Esophagus muscularis mucosa (tissue), 4 donors: ENCODE results near the gene ATL1. TPM values are rescaled to one million over a fixed set of nuclear protein-coding genes. Genes with fewer than 3 reads are reported as not detected.
"Not testable (repeated sequence)": the region's sequence is repeated elsewhere in the genome, so short reads cannot be mapped to it uniquely, and the experiment has no call there.

Source experiments
- DNase-seq: peaks from one replicate; pipeline ENCODE4 v3.0.0-alpha.2; 2017; ENCODE audit errors: extremely low spot score
- H3K27ac ChIP-seq, 4 donors: fragments of 200-600 bp; sonication (generic); replicated peaks in 1 of 4; 1 replicate in 3 of 4; 2 replicates in 1 of 4; pipeline ENCODE4 v1.5.1; 2016 to 2019; ENCODE audit warnings: mild to moderate bottlenecking in 1 of 4
- H3K27me3 ChIP-seq, 4 donors: fragments of 200-600 bp; sonication (generic); one replicate each; pipeline versions ENCODE4 v1.5.1 to v1.6.0; 2016 to 2019
- H3K36me3 ChIP-seq, 4 donors: fragments of 200-600 bp; sonication (generic); one replicate each; pipeline ENCODE4 v1.5.1; 2016 to 2019
- H3K4me1 ChIP-seq, 4 donors: fragments of 200-600 bp; sonication (generic); one replicate each; pipeline ENCODE4 v1.5.1; 2016 to 2019
- H3K4me3 ChIP-seq, 4 donors: fragments of 200-600 bp; sonication (generic); 1 replicate in 2 of 4; 2 replicates in 2 of 4; pipeline ENCODE4 v1.5.1; 2016 to 2019; ENCODE audit warnings: mild to moderate bottlenecking in 4 of 4, moderate library complexity in 1 of 4
- H3K9me3 ChIP-seq, 4 donors: fragments of 200-600 bp; sonication (generic); 1 replicate in 3 of 4; 2 replicates in 1 of 4; pipeline ENCODE4 v1.5.1; 2016 to 2019
- EP300 ChIP-seq: sonication (generic); formaldehyde crosslinking; IDR thresholded peaks from one replicate; pipeline ENCODE4 v1.6.1; 2017; ENCODE audit warnings: antibody characterized with exemption
- POLR2A ChIP-seq: fragments of 450-650 bp; IDR thresholded peaks from one replicate; pipeline ENCODE4 v1.6.1; 2017; ENCODE audit warnings: antibody characterized with exemption, moderate library complexity, mild to moderate bottlenecking, low read depth
- POLR2AphosphoS5 ChIP-seq, 2 donors: sonication (generic); formaldehyde crosslinking; IDR thresholded peaks; one replicate each; pipeline ENCODE4 v1.6.1; 2017; ENCODE audit warnings: antibody characterized with exemption in 2 of 2
- WGBS: methylation state at CpG from one replicate; pipeline ENCODE4 v1.1.5; 2018; 5-methylcytosine and 5-hydroxymethylcytosine counted together
- intact Hi-C: fragments of 100-400 bp; cut with DNase I; formaldehyde crosslinking; loops from one replicate; pipeline ENCODE4 v1.15.1; 2023
- total RNA-seq, 4 donors: library from RNA; depleted of rRNA; stranded (reverse); fragments of >200 nt; gene quantifications; one replicate each; pipeline versions ENCODE4 v1.1.0 to v1.2.1, GENCODE V29; 2016
- TF ChIP-seq, protein P1 (sequence below), 3 experiments: fragments of 200-600 bp in 2 of 3; fragments of 450-650 bp in 1 of 3; sonication (generic) in 2 of 3; IDR thresholded peaks; one replicate each; pipeline ENCODE4 v1.5.1; 2017 to 2019; ENCODE audit warnings: antibody characterized with exemption in 3 of 3, mild to moderate bottlenecking in 2 of 3, moderate library complexity in 1 of 3

Gene ATL1
- total RNA-seq, 4 donors from 2014 or later: 13.6 to 27.9 (median 18.6) TPM

DNA sequence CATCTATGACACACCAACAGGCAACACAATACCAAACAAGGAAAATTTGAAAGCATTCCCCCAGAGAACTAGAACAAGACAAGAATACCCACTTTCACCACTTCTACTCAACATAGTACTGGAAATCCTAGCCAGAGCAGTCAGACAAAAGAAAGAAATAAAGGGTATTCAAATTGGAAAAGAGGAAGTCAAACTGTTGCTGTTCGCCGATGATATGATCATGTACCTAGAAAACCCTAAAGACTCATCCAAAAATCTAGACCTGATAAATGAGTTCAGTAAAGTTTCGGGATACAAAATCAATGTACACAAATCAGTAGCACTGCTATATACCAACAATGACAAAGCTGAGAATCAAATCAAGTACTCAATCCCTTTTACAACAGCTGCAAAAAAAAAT, 8.1 kb upstream of the ATL1 start:
- Histone ChIP-seq H3K4me3 (no peak overlapping the region), H3K9me3 (no peaks in the 10 kb centered on the region), H3K27me3 (no peaks in the 10 kb centered on the region), H3K27ac (no peak overlapping the region), H3K4me1 (no peaks in the 10 kb centered on the region), H3K36me3 (no peaks in the 10 kb centered on the region)
- TF ChIP-seq, protein P1, sequence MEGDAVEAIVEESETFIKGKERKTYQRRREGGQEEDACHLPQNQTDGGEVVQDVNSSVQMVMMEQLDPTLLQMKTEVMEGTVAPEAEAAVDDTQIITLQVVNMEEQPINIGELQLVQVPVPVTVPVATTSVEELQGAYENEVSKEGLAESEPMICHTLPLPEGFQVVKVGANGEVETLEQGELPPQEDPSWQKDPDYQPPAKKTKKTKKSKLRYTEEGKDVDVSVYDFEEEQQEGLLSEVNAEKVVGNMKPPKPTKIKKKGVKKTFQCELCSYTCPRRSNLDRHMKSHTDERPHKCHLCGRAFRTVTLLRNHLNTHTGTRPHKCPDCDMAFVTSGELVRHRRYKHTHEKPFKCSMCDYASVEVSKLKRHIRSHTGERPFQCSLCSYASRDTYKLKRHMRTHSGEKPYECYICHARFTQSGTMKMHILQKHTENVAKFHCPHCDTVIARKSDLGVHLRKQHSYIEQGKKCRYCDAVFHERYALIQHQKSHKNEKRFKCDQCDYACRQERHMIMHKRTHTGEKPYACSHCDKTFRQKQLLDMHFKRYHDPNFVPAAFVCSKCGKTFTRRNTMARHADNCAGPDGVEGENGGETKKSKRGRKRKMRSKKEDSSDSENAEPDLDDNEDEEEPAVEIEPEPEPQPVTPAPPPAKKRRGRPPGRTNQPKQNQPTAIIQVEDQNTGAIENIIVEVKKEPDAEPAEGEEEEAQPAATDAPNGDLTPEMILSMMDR (IDR thresholded peaks at IDR 0.05): no peak
- TF ChIP-seq EP300 (no peak), POLR2AphosphoS5 (IDR thresholded peaks at IDR 0.05) (no peak), POLR2A (no peak)
- intact Hi-C loops: no loop called here
- 82% methylated on average over 3 of the region's 3 CpGs for WGBS
- DNase-seq: no peak

DNA sequence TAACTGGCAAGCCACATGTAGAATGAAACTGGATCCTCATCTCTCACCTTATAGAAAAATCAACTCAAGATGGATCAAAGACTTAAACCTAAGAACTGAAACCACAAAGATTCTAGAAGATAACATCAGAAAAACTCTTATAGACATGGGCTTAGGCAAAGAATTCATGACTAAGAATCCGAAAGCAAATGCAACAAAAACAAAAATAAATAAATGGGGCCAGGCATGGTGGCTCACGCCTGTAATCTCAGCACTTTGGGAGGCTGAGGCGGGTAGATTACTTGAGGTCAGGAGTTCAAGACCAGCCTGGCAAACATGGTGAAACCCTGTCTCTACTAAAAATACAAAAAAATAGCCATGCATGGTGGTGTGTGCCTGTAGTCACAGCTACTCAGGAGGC, 7.1 kb upstream of the ATL1 start:
- H3K27ac ChIP-seq, H3K27me3 ChIP-seq, H3K36me3 ChIP-seq, H3K4me1 ChIP-seq, intact Hi-C loops, DNase-seq, H3K4me3 ChIP-seq, H3K9me3 ChIP-seq: not testable (repeated sequence)
- 84% methylated on average over 3 of the region's 3 CpGs for WGBS

DNA sequence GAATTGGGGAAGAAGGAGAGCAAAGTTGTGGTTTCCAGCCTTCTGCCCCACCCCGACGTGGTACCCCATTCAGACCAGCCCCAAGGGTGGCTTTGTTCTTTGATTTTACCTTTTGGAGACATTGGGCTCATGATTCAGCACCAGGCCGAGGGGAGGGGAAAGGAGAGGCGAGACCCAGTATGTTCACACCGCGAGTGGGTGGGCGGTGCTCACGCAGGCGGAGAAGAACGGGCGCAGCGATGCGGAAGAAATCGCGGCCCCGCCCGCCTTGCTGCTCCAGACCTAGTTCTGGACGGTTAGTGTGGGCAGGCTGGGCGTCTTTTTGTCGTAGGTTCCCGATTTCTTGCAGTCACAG, 963 bp downstream of the ATL1 start:
- peak overlapping the region; percentile 93 to 97 (median 96) for H3K27ac ChIP-seq
- H3K27me3 ChIP-seq: no peaks in the 10 kb centered on the region
- intact Hi-C loops: no loop called here
- peak; percentile 93 for DNase-seq
- WGBS: 0% methylated on average over 19 of the region's 21 CpGs
- peak overlapping the region; percentile 69 to 90 (median 86) for H3K4me3 ChIP-seq
- H3K4me1 ChIP-seq: peaks cover 4 to 30% (median 18%) of the 10 kb centered on the region in 4 donors
- peak; percentile 8 for TF ChIP-seq POLR2A
- TF ChIP-seq POLR2AphosphoS5 (IDR thresholded peaks at IDR 0.05): peak; percentile 83 to 92
- no peak for TF ChIP-seq EP300
- no peaks in the 10 kb centered on the region for H3K9me3 ChIP-seq
- no peaks in the 10 kb centered on the region for H3K36me3 ChIP-seq

DNA sequence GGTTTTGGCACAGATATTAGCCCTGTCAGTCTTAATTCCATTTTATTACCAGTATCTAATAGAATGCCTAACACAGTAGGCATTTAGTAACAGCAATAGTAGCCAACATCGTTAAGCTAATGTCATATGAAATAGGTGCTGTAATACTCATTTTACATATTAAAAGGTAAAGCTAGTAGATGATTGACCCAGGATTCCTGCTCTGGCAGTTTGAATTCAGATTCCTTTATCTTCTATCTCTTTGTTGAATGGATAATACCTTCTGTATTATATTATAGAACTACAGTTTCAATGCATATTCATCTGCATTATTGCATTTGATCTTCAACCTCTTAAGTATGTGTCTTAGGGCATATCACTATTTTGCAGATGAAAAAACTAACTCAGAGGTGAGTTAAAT, 2.9 kb downstream of the ATL1 start:
- Histone ChIP-seq H3K36me3 (no peaks in the 10 kb centered on the region), H3K9me3 (no peaks in the 10 kb centered on the region), H3K4me1 (peaks cover 4 to 30% (median 18%) of the 10 kb centered on the region in 4 donors), H3K4me3 (no peak overlapping the region), H3K27me3 (no peaks in the 10 kb centered on the region), H3K27ac (no peak overlapping the region)
- intact Hi-C loops: no loop called here
- TF ChIP-seq POLR2A (no peak), POLR2AphosphoS5 (IDR thresholded peaks at IDR 0.05) (no peak), EP300 (no peak)
- TF ChIP-seq, protein P1 (IDR thresholded peaks at IDR 0.05): no peak
- no peak for DNase-seq
- WGBS: 86% methylated on average over 1 of the region's 1 CpG

DNA sequence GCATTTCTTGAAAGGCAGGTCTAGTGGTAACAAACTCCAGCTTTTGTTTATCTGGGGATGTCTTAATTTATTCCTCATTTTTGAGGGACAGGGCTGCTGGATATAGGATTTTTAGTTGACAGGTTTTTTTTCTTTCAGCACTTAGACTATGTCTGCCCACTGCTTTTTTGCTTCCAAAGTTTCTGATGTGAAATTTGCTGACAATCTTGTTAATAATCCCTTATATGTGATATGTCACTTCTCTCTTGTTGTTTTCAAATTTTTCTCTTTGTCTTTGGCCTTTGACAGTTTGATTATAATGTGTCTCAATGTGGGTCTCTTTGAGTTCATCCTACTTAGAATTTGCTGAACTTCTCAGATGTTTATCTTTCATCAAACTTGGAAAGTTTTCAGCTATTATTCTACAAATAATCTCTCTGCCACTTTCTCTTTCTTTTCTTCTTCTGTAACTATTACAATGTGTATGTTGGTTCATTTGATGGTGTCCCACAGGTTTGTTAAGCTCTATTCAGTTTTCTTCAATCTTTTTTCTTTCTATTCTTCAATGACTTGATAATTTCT, 9.8 kb downstream of the ATL1 start:
- TF ChIP-seq, protein P1 (IDR thresholded peaks at IDR 0.05): no peak
- Histone ChIP-seq H3K36me3 (no peaks in the 10 kb centered on the region), H3K27ac (no peak overlapping the region), H3K9me3 (peaks cover 0 to 32% (median 18%) of the 10 kb centered on the region in 4 donors), H3K4me3 (no peak overlapping the region), H3K4me1 (no peaks in the 10 kb centered on the region), H3K27me3 (no peaks in the 10 kb centered on the region)
- intact Hi-C loops: no loop called here
- no peak for DNase-seq

DNA sequence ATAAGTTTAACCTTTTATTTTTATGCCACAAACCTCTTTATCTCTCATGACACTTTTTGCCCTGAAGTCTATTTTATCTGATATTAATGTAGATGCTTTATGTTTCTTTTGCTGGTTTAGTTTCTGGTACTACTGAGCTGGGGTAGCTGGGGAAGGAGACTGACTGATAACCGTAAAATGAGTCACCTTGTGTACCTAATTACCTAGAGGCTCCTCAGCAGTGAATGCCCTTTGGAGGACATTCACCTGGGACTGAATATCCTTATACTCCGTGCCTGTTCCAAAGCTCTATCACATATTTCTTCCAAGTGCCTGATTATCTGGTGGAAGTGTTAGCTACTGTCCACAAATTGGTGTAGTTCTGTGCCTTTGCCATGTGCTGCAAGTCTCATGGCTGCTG, 13.9 kb downstream of the ATL1 start:
- H3K27me3 ChIP-seq: no peaks in the 10 kb centered on the region
- H3K4me3 ChIP-seq: no peak overlapping the region
- 100% methylated on average over 2 of the region's 2 CpGs for WGBS
- no peak for DNase-seq
- H3K36me3 ChIP-seq: no peaks in the 10 kb centered on the region
- H3K9me3 ChIP-seq: peaks cover 0 to 28% (median 18%) of the 10 kb centered on the region in 4 donors
- H3K27ac ChIP-seq: no peak overlapping the region
- no peaks in the 10 kb centered on the region for H3K4me1 ChIP-seq
- intact Hi-C loops: no loop called here
- TF ChIP-seq EP300: no peak
- TF ChIP-seq POLR2A: no peak
- TF ChIP-seq POLR2AphosphoS5 (IDR thresholded peaks at IDR 0.05): no peak
- TF ChIP-seq, protein P1 (IDR thresholded peaks at IDR 0.05): no peak
